HG02610 (cell line): ENCODE data around the gene CNGA1.
"Not testable (repeated sequence)": the region's sequence is repeated elsewhere in the genome, so short reads cannot be mapped to it uniquely, and the experiment has no call there.

Source experiments
- ATAC-seq: cut with Tn5 transposase; IDR thresholded peaks from one replicate; pipeline ENCODE4 v1.9.1; 2021; ENCODE audit warnings: mild to moderate bottlenecking, moderate library complexity; ENCODE audit not compliant: unreplicated experiment

Gene CNGA1

DNA sequence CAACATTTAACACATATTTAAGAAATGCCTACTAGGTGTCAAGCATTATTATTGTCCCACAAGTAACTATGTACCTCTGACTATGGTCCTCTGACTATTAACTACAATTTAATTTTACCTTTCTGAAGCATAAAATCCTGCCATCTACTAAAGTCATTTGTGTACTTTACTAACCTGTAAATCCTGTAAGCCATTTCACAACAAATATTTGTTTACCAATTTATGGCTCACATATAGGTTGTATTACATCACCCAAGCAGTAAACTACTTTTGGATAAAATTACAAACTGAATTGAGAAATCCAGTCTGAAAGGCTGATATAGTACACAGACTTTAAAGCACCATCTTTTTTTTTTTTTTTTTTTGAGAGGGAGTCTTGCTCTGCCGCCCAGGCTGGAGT, 43.8 kb downstream of the CNGA1 start:
- no peak for ATAC-seq

DNA sequence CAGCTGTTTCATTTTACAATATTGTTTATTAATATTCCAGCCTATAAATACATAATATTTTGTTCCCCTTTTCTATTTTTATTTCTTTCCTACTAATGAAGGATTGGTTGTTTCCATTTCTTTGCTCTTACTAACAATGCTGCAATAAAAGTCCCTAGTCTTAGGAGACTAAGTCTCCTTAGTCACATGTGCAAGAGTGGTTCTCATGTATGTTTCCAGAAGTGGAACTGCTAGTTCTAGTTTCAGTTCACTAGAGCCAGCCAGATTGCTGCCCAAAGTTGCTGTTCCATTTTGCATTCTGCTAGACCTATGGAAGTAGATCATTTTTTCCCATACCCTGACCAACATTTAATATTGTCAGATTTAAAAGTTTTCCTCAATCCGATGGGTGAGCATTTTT, 44.3 kb downstream of the CNGA1 start:
- peak; percentile 59 for ATAC-seq

DNA sequence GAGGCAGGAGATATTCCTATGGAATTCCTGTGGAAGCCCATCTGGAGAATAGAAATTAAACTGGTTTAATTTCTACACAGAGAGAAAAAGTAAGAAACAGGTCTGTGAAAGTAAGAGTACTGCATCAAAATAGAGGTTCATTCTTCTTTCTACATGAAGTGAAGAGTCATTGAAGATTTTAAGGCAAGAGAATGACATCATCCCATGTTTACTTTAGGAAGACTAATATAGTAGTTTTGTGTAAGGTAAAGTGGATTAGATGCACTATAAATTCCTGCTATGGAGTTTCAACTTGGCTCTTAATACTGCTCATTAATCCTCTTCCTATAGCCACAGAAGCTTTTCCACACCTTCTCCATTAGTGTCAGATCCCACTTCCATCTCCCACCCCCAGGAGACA, 47.6 kb downstream of the CNGA1 start:
- ATAC-seq, result no peak

DNA sequence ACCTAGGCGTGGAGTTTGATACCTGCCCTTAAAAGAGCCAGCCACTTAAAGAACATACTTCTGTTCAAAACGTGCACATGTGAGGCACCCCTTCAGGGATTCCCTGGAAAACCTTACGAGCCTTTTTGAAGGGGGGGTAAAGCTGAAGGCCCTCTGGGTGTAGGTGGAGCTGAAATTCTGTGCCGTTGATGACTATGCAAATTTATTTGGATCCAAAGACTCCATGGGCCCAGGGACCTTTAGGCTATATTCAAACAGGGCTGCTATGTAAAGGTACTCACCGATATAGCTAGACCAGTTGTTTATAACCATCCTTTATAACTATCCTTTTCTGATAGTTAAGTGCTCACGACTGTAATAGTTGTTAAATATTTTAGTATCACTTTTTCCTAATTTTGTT, 61.8 kb downstream of the CNGA1 start:
- no peak for ATAC-seq

DNA sequence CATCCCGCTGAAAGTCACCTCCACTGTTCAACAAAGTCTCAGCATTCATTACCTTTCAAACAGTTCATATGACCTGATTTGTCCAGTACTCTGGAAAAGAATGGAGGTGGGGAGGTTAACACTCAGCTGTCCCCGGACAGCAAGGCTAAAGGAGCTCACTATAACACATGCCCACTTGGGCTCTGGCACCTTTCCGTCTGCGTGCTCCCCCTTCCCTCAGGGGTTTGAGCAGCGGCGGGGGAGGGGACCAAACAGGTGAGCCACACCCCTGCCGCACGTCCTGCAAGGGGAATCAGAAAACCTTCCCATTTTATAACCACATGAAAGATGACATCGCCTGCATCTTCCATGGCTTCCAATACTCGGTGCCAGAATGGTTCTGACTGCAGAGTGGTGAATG, 62.2 kb downstream of the CNGA1 start:
- ATAC-seq, result no peak

DNA sequence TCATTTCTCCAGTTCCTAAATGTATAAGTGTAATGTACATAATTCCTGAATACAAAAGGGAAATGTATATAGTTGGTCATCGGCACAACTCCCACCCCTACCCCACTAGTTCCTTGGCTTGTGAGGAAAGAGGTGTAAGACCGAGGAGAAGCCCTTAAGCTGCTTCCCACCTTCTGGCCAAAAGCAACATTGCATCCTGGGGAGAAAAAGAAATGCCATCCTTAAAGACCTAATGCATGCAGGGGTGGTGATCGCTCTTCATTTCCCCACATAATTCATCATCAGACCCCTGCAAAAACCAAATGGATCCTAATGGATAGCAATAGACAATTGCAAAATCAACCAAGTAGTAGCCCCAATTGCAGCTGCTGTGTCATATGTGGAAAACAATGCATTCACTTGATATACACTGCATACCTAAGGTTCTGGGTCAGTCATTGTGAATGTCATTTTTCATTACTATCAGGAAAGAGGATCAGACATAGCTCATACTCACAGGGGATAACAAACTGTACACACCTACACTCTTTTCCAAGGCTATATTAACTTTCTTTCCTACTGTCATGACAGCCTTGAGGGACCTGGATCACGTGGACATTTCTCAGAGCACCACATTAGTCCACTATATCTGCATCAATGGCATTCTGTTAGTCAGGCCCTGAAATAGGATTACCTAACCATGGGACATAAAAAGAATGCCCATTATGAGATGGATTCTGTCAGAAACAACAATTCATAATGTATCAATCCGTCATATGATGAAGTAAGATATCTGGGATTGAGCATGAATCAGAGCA, 70.4 kb downstream of the CNGA1 start:
- no peak for ATAC-seq

DNA sequence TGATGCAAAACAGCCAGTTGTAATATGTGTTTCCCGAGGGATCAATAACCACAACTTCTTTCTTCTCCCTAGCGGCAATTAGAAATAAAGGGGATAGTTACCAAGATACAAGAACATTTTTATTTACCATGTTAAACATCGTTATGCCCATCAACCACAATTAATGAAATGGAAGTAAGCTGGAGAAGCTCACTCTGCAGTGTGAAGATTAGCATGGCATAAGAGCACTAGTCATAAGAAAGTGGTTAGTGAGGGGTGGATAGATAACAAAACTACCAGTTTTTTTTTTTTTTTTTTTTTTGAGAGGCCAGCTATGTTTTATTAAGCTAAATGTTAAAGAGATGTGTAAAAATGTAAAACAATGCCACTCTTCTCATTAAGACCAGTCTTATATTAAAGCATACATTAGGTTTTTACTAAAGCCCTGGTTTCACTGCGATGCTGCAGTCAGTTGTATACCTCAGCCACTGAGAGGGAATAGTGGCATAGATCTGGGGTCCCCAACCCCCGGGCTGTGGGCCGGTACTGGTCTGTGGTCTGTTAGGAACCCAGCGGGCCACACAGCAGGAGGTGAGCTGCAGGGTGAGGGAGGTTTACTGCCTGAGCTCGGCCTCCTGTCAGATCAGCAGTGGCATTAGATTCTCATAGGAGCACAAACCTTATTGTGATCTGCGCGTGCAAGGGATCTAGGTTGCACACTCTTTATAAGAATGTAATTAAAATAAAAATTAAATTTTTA, 74.2 kb downstream of the CNGA1 start:
- ATAC-seq, result no peak

DNA sequence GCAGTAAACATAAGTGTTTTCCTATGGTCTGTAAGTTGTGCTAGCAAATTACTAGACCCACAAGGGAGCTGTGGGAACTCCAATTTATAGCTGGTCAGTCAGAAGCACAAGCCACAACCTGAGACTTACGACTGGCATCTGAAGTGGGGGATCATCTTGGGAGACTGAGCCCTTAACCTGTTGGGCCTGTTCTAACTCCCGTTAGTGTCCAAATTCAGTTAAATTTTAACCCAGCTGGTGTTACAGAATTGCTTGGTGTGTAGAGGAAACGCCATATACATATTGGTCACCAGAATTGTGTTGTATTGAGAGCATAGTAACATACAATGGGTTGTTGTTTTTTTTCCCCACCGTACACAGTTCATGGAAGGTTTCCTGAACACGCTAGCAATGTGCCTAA, 77.0 kb downstream of the CNGA1 start:
- no peak for ATAC-seq

DNA sequence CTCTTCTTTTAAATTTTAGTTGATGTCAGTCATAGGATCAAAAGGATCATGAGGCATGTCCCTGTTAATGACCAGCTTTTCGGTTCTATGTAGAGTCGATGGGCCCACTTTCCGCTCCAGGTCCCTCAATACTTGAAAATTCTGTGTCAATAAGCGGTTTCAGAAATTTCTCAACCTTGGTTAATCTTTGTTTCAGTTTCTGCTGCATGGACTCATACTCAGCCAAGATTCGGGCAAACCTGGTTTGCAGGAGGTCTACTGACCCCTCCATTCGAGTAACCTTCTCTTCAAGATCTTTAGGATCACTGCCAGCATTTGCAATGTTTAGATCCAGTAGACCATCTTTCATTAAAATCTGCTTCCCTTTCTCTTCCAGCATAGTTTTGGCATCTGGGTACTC, 80.1 kb downstream of the CNGA1 start:
- no peak for ATAC-seq

DNA sequence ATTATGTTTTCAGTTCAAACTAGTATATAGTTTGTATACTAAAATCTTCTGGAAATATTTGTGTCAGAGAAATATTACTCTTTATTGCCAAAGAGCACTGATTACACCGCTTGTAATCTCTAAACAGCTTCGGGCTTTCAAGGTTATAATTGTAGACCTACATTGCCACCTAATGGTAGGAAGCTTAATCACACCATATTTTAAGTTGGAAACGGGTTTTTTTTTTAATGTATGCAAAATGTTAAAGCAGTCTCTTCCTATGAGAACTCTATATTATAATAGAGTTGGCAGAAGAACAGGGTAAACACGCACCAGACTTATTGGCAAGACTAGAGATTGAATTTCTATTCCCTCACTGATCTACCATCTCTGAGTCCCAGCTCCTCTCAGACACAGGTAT, 82.6 kb downstream of the CNGA1 start:
- no peak for ATAC-seq

DNA sequence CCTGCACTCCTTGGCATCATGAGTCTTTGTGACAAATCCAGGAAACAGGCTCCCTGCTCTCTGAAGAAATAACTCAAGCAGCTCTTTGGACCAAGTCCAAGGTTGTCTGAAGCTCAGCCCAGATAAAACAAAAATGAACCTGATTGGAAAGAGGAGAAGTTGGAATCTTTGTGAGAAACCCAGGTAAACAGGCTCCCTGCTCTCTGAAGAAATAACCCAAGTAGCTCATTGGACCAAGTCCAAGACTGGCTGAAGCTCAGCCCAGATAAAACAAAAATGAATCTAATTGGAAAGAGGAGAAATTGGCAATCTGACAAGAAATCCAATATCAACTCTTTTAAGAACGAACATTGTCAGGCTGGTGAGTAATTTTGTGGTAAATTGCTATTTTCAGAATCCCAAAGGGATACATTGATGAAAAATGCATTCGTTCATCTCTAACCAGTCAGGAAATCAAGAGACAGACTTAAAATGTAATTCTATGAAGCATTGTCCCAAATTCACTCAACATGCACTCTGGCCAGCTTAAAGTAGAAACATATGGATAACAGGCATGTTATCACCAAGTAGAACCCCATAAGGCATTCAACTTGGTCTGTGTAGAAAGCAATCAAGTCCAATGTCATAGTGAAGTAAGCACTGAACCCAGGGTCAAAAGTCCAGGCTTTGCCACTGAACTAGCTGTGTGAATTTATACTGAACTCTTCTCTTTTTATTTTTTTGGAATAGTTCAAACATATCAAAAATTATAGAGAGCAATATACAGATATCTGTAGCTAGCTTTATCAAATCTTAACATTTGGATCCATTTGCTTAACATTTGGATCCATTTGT, 85.3 kb downstream of the CNGA1 start:
- no peak for ATAC-seq

DNA sequence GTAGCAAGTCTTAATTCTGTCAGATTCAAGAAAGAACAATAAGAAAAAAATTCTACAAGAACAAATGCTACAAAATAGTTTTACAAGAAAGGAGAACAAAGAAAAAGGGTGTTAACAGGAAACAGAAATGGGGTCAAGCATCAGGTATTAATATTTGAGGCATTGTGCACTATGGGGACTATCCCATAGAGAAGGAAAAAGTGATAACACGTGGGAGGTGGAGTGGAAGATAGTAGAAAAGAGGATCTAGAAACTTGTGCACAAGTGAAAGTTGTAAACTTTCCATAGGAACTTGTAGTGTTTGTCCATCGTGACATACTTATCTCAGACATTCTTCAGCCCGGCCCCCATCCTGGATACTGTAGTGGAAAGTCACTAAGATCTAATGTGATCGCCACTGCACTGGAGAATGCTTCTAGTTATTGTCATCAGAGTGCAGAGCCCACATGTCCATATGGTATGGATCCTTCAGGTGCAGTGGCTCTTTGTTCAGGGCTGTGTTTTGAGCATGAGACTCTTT, 86.7 kb downstream of the CNGA1 start:
- no peak for ATAC-seq

DNA sequence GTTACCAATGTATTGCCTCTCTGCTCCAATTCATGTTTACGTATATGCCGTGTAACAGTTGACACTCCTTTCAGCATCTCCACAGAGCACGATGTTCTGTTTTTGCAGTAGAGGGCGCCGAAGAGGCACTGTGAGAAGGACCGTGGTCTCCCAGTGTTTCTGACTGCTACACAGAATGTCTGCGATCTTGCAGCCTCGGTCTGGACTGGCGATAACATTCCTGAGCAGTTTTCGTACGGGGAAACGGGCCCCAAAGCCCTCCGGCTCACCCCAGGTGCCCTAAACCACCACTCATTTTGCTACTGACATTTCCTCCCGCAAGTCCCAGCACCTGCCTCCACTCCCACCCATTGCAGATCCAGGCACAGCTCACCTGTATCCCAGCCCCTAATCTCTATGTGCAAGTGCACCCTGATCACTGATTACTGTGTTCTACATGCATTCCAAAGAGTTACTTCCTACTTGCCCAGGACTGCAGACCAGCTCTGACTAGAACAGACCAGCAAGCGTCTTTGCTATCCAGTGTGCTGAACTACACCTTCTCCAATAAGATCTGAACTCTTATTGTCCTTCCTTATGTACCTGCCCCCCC, 89.7 kb downstream of the CNGA1 start:
- ATAC-seq, result peak; percentile 83

DNA sequence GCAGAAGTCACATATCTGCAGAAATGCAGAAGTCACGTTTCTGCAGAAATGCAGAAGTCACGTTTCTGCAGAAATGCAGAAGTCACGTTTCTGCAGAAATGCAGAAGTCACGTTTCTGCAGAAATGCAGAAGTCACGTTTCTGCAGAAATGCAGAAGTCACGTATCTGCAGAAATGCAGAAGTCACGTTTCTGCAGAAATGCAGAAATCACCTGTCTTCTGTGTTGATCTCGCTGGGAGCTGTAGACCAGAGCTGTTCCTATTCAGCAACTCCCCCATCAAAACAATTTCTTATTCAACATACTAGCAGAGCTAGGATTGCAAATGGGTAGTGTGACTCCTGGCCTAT, 93.2 kb downstream of the CNGA1 start:
- not testable (repeated sequence) for ATAC-seq

DNA sequence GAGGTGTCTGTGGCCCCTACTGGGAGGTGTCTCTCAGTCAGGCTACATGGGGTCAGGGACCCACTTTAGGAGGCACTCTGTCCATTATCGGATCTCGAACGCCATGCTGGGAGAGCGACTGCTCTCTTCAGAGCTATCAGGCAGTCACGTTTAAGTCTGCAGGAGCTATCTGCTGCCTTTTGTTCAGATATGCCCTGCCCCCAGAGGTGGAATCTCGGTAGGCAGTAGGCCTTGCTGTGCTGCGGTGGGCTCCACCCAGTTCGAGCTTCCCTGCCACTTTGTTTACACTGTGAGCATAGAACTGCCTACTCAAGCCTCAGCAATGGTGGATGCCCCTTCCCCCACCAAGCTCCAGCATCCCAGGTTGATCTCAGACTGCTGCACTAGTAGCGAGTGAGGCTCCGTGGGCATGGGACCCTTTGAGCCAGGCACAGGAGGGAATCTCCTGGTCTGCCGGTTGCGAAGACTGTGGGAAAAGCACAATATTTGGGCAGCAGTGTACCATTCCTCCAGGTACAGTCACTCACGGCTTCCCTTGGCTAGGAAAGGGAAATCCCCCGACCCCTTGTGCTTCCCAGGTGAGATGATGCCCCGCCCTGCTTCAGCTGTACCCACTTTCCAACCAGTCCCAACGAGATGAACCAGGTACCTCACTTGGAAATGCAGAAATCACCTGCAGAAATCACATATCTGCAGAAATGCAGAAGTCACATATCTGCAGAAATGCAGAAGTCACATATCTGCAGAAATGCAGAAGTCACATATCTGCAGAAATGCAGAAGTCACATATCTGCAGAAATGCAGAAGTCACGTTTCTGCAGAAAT, 93.8 kb downstream of the CNGA1 start:
- ATAC-seq, result not testable (repeated sequence)

DNA sequence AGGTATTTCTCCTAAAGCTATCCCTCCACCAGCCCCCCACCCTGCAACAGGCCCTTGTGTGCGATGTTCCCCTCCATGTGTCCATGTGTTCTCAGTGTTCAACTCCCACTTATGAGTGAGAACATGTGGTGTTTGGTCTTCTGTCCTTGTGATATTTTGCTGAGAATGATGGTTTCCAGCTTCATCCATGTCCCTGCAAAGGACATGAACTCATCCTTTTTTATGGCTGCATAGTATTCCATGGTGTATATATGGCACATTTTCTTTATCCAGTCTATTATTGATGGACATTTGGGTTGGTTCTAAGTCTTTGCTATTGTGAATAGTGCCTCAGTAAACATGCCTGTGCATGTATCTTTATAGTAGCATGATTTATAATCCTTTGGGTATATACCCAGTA, 99.3 kb downstream of the CNGA1 start:
- not testable (repeated sequence) for ATAC-seq

DNA sequence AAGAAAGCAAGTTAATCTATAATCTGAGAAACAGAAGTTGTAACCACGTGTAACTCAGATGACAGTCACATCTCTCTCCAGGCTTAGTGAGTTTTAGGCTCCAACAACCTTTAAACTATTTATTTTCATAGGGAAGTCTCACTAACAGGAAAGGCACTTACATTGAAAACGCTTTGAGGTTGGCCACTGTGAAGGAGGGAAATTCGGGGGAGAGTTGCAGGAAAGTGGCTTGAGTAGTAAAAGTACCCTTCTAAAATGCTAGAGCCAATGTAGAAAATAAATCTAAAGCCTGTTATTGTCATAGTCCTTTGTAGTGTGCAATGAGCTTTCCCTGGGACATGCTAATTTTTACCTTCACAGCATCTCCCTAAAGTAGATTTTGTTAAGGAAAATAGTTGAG, 101.1 kb downstream of the CNGA1 start:
- ATAC-seq, result no peak

DNA sequence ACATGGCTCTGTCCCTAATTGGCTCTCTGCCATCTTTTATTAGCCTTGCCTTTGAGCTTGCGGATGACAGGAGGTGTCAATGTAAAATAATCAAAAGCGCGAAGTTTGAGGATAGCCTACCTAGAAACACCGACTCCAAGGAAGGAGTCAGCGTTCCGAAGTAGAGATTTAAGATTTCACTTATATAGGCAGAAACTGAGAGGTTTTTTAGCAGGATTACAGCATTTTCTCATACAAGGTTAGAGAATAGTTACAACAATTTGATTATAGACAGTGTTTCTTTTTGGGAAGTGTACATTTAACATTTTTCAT, 101.6 kb downstream of the CNGA1 start:
- ATAC-seq, result peak; percentile 20

DNA sequence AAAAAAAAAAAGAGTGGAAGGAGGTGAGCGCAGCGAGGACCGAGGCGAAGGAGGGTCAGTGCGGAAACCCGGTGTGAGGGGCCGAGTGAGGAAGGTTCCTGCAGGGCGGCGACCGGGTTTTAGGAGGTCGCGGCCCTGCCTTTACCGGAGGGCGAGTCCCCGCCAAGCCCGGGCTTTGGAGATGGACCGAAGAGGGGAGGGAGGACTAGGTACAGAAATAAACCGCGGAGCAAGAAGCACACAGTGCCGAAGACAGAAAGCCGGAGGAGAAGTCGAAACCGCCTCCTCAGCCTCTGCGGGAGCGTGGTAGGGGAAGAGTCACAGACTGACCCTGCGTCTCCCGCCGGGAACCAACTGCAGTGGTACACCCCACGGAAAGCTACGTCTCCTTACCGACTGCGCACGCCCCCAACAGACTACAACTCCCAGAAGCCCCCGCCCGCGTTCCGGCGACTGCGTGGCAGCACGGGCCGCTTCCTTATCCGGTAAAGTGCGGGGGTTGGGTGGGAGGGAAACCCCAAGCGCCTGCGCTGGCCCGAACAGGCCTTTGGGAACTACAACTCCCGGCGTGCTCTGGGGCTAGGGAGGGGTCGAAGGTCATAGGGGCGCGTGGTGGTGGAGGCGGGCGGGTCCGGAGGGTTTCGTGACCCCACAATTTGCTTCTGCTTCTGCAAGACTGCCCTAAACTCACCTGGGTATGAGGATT, 102.1 kb downstream of the CNGA1 start, which contains the start of gene NFXL1:
Gene NFXL1, minus strand, starts transcription at position 364 of the 706 bp plus-strand sequence. CDS start 380 bp downstream, outside the sequence.
- ATAC-seq, result peak; percentile 97

DNA sequence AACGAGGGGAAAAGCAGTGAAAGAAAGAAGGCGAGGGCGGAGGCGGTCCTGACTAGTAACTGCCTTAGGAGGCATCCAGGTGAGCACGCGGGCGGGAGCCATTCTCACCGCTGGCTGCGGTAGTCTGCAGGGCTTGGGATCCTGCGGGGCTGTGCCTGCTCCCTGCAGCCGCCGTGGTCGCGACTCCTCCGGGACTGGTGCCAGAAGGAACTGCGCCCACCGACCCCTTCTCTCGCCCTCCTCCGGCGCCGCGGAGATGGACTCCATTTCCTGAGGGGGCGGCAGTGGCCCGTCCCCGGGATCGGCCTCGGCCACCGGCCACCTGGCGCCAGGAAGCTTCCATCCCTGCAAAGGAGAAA, 102.6 kb downstream of the CNGA1 start:
- ATAC-seq, result peak; percentile 17
